A549 (cell line): Measurements from ENCODE around the gene SLC8A1. TPM values are rescaled to one million over a fixed set of nuclear protein-coding genes. Genes with fewer than 3 reads are reported as not detected.

Experiments
- ATAC-seq, 2 experiments: fragments of 200-7000 bp in 1 of 2; fragments of >200 bp in 1 of 2; cut with Nextera tagmentation in 1 of 2; cut with Tn5 transposase in 1 of 2; 3 replicates each; pipeline versions ENCODE4 v1.8.0 to v1.9.1; 2018 to 2020; ENCODE audit warnings: mild to moderate bottlenecking in 1 of 2, moderate library complexity in 1 of 2
- CTCF ChIA-PET: fragments of 300-600 bp; sonication (Branson Sonifier 250); formaldehyde crosslinking; extraction: SDS; loops from one replicate; lab custom pipeline; 2021; ENCODE audit warnings: antibody characterized with exemption, inconsistent platforms; lab: Yijun Ruan, JAX
- POLR2A ChIA-PET: fragments of 350-600 bp; formaldehyde crosslinking; extraction: SDS; loops from one replicate; lab custom pipeline; 2021; ENCODE audit warnings: antibody characterized with exemption, inconsistent platforms; lab: Yijun Ruan, JAX
- DNase-seq, 2 experiments: peaks; one replicate each; pipeline versions ENCODE4 v3.0.0 to v3.0.0-alpha.2; 2011 to 2016; ENCODE audit warnings: low read depth in 1 of 2, low spot score in 1 of 2
- FAIRE-seq: peaks from 2 replicates; lab custom pipeline; 2011; peaks lifted over from hg19 to GRCh38; lab: Jason Lieb, UNC
- H3K27ac ChIP-seq, 2 experiments: fragments of >200 bp; sonication (Bioruptor Twin); formaldehyde crosslinking; 3 replicates each; pipeline ENCODE4 v1.5.1; 2016 to 2017
- H3K4me1 ChIP-seq: fragments of >200 bp; sonication (Bioruptor Twin); formaldehyde crosslinking; 3 replicates; pipeline ENCODE4 v1.6.1; 2016
- H3K4me2 ChIP-seq: fragments of >200 bp; sonication (Bioruptor Twin); formaldehyde crosslinking; 3 replicates; pipeline ENCODE4 v1.6.1; 2016
- H3K4me3 ChIP-seq: fragments of >200 bp; sonication (Bioruptor Twin); formaldehyde crosslinking; 3 replicates; pipeline ENCODE4 v1.5.1; 2016
- H3K9me3 ChIP-seq: fragments of >200 bp; sonication (Bioruptor Twin); formaldehyde crosslinking; 3 replicates; pipeline ENCODE4 v1.6.1; 2016
- BHLHE40 ChIP-seq: IDR thresholded peaks from 2 replicates; pipeline ENCODE4 v1.6.1; 2012; ENCODE audit warnings: low read depth, low read length, inconsistent platforms
- CEBPB ChIP-seq, 2 experiments: fragments of >200 bp in 1 of 2; sonication (Bioruptor Twin) in 1 of 2; formaldehyde crosslinking in 1 of 2; IDR thresholded peaks; 2 replicates each; pipeline ENCODE4 v1.6.1; 2012 to 2016
- EHF ChIP-seq: fragments of 250-450 bp; sonication (Bioruptor Pico); IDR thresholded peaks from 2 replicates; pipeline ENCODE4 v1.5.0; 2020; ENCODE audit warnings: mild to moderate bottlenecking
- HEYL ChIP-seq: fragments of 250-450 bp; sonication (Bioruptor Pico); IDR thresholded peaks from 2 replicates; pipeline ENCODE4 v1.8.0; 2021; ENCODE audit warnings: mild to moderate bottlenecking, moderate library complexity
- HOXA7 ChIP-seq: fragments of 250-450 bp; sonication (Bioruptor Pico); IDR thresholded peaks from 2 replicates; pipeline ENCODE4 v1.5.0; 2020; ENCODE audit warnings: mild to moderate bottlenecking, moderate library complexity
- KDM1A ChIP-seq: fragments of 200-600 bp; sonication (generic); IDR thresholded peaks from 2 replicates; pipeline ENCODE4 v1.6.1; 2016; ENCODE audit warnings: low read depth, mild to moderate bottlenecking
- KDM5A ChIP-seq: fragments of 200-600 bp; sonication (generic); IDR thresholded peaks from 2 replicates; pipeline ENCODE4 v1.6.1; 2016; ENCODE audit warnings: antibody characterized with exemption, mild to moderate bottlenecking
- MAZ ChIP-seq: fragments of 150-350 bp; IDR thresholded peaks from 2 replicates; pipeline ENCODE4 v1.6.1; 2014; ENCODE audit warnings: antibody characterized with exemption, low read depth, low read length, borderline replicate concordance
- NFE2L2 ChIP-seq: fragments of 150-350 bp; conservative IDR thresholded peaks from 2 replicates; pipeline ENCODE4 v1.6.1; 2014; ENCODE audit warnings: low read length
- NPAS2 ChIP-seq: fragments of 250-450 bp; sonication (Bioruptor Pico); IDR thresholded peaks from 2 replicates; pipeline ENCODE4 v1.8.0; 2022; ENCODE audit warnings: mild to moderate bottlenecking, moderate library complexity, borderline replicate concordance
- POLR2A ChIP-seq: IDR thresholded peaks from 2 replicates; pipeline ENCODE4 v1.6.1; 2012; ENCODE audit warnings: mild to moderate bottlenecking, low read length
- RCOR1 ChIP-seq: fragments of 150-350 bp; IDR thresholded peaks from 2 replicates; pipeline ENCODE4 v1.6.1; 2014; ENCODE audit warnings: antibody characterized with exemption, low read length, low read depth
- SMC3 ChIP-seq: fragments of >200 bp; sonication (Bioruptor Twin); formaldehyde crosslinking; IDR thresholded peaks from 3 replicates; pipeline ENCODE4 v1.6.1; 2018; ENCODE audit warnings: inconsistent platforms
- SREBF2 ChIP-seq: fragments of 450-650 bp; IDR thresholded peaks from 2 replicates; pipeline ENCODE4 v1.6.1; 2014; ENCODE audit warnings: mild to moderate bottlenecking, moderate library complexity
- ZSCAN20 ChIP-seq: fragments of 250-450 bp; sonication (Bioruptor Pico); IDR thresholded peaks from 2 replicates; pipeline ENCODE4 v1.8.0; 2022; ENCODE audit warnings: mild to moderate bottlenecking, moderate library complexity
- WGBS: methylation state at CpG from one replicate; pipeline ENCODE4 v1.1.6; 2017; ENCODE audit errors: missing lambda C conversion rate; 5-methylcytosine and 5-hydroxymethylcytosine counted together
- polyA plus RNA-seq, 4 experiments: library from polyadenylated mRNA; depleted of rRNA in 3 of 4; stranded (reverse); fragments of >200 nt; fragmentation: RNase III in 1 of 4; extraction: RNeasy Plus Mini Kit Qiagen cat#74134 plus additional on column Dnase treatment in 1 of 4; gene quantifications; 2 replicates in 3 of 4; 3 replicates in 1 of 4; pipeline ENCODE4 v1.2.3, GENCODE V29; 2011 to 2017
- TF ChIP-seq, protein P1 (sequence below): IDR thresholded peaks from 2 replicates; pipeline ENCODE4 v1.6.1; 2012; ENCODE audit warnings: low read depth, borderline replicate concordance
- TF ChIP-seq, protein P2 (sequence below): fragments of >200 bp; sonication (Bioruptor Twin); formaldehyde crosslinking; IDR thresholded peaks from 3 replicates; pipeline ENCODE4 v1.5.1; 2016
- TF ChIP-seq, protein P3 (sequence below): fragments of 250-450 bp; sonication (Bioruptor Pico); IDR thresholded peaks from 2 replicates; pipeline ENCODE4 v1.5.0; 2021; ENCODE audit warnings: mild to moderate bottlenecking, moderate library complexity, borderline replicate concordance
- TF ChIP-seq, protein P4 (sequence below): fragments of 200-600 bp; sonication (generic); IDR thresholded peaks from 2 replicates; pipeline ENCODE4 v1.6.1; 2016; ENCODE audit warnings: antibody characterized with exemption, mild to moderate bottlenecking, moderate library complexity
- TF ChIP-seq, protein P5 (sequence below): IDR thresholded peaks from 2 replicates; pipeline ENCODE4 v1.6.1; 2012

Gene SLC8A1
- polyA plus RNA-seq, 2 of the 4 experiments (the other 2 are of a cell fraction): 0.28 to 0.92 TPM

DNA sequence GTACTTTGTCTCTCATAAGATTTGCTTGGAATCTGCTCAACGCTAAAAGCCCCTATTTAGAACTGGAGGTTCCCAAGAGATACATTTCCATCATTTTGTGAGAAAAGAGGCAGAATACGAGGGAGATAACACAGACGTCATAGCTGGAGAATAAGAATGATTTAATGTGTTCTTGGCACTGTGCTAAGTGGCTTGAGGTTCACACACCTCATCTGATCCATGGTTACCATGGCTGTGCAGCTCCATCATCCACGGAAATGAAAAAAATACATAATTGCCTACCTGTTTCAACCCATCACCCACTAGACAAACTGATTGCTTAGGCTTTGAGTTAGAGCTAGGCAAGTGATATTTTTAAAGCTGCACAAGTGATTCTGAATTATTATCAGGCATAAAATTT is 227.6 kb downstream of the SLC8A1 start:
- ChIA-PET CTCF (interaction anchor here (0.6 to 2.3 kb wide), 5 partner anchors 10 to 332 kb away, joined by 3 to 7 read pairs (median 3); no protein-coding TSS in a partner anchor), POLR2A (no interaction called here)
- H3K4me1 ChIP-seq: no peaks in the 10 kb centered on the region
- 5% methylated on average over 4 of the region's 4 CpGs for WGBS
- no peak for TF ChIP-seq SMC3
- no peak for TF ChIP-seq RCOR1
- TF ChIP-seq CEBPB (IDR thresholded peaks at IDR 0.05): no peak
- TF ChIP-seq MAZ: no peak
- TF ChIP-seq, protein P1, sequence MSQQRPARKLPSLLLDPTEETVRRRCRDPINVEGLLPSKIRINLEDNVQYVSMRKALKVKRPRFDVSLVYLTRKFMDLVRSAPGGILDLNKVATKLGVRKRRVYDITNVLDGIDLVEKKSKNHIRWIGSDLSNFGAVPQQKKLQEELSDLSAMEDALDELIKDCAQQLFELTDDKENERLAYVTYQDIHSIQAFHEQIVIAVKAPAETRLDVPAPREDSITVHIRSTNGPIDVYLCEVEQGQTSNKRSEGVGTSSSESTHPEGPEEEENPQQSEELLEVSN: no peak
- no peak for TF ChIP-seq NFE2L2
- no peak for TF ChIP-seq SREBF2
- TF ChIP-seq, protein P2, sequence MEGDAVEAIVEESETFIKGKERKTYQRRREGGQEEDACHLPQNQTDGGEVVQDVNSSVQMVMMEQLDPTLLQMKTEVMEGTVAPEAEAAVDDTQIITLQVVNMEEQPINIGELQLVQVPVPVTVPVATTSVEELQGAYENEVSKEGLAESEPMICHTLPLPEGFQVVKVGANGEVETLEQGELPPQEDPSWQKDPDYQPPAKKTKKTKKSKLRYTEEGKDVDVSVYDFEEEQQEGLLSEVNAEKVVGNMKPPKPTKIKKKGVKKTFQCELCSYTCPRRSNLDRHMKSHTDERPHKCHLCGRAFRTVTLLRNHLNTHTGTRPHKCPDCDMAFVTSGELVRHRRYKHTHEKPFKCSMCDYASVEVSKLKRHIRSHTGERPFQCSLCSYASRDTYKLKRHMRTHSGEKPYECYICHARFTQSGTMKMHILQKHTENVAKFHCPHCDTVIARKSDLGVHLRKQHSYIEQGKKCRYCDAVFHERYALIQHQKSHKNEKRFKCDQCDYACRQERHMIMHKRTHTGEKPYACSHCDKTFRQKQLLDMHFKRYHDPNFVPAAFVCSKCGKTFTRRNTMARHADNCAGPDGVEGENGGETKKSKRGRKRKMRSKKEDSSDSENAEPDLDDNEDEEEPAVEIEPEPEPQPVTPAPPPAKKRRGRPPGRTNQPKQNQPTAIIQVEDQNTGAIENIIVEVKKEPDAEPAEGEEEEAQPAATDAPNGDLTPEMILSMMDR: no peak
- no peak for TF ChIP-seq EHF
- TF ChIP-seq, protein P3, sequence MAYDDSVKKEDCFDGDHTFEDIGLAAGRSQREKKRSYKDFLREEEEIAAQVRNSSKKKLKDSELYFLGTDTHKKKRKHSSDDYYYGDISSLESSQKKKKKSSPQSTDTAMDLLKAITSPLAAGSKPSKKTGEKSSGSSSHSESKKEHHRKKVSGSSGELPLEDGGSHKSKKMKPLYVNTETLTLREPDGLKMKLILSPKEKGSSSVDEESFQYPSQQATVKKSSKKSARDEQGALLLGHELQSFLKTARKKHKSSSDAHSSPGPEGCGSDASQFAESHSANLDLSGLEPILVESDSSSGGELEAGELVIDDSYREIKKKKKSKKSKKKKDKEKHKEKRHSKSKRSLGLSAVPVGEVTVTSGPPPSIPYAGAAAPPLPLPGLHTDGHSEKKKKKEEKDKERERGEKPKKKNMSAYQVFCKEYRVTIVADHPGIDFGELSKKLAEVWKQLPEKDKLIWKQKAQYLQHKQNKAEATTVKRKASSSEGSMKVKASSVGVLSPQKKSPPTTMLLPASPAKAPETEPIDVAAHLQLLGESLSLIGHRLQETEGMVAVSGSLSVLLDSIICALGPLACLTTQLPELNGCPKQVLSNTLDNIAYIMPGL: no peak
- TF ChIP-seq NPAS2 (CRISPR knock-in tag): no peak
- no peak for TF ChIP-seq BHLHE40
- no peak for FAIRE-seq
- H3K9me3 ChIP-seq: no peaks in the 10 kb centered on the region
- no peak for ATAC-seq
- H3K27ac ChIP-seq: no peak overlapping the region
- no peak for DNase-seq
- no peak overlapping the region for H3K4me2 ChIP-seq
- H3K4me3 ChIP-seq: no peak overlapping the region

DNA sequence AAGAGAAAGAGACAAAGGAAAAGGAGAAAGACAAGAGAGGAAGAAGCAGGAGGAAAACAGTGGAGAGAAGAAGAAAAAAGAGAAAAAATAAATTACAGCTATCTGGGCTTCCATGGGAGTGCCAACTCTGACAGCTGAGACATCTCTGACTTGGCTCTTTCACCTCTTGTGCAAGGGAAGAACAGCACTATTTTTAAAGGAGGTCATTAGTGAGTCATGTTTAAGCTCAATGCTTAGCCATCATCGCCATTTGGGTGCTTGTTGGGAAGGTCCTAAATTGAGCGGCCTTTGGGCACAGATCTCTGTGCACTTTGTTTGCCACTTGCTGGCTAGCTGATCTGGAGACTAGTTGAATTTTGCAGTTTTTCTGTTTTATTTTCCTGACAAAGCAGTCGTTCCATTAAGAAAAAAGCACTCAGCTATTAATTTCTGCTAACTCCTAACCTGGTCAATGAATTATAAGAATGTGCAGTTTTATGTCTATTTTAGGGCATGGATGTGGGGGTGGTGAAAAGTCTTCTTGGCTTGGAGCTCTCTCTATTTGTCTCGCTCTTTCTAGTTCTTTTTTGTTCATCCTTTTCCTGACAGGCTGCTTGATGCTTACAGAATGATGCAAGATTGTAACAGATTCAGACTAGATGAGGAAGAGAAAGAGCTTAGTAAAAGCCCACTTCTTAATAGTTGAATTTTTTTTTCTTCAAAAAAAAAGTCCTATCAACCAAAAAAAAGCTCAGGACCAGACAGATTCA is 231.5 kb downstream of the SLC8A1 start:
- DNase-seq (no peak), FAIRE-seq (no peak), ATAC-seq (no peak)
- Histone ChIP-seq H3K4me1 (no peaks in the 10 kb centered on the region), H3K27ac (no peak overlapping the region), H3K9me3 (peaks cover 4% of the 10 kb centered on the region; the same call in 1 of the 3 replicates), H3K4me2 (no peak overlapping the region), H3K4me3 (no peak overlapping the region)
- TF ChIP-seq ZSCAN20 (CRISPR knock-in tag): no peak
- no peak for TF ChIP-seq HOXA7 (CRISPR knock-in tag)
- TF ChIP-seq, protein P4, sequence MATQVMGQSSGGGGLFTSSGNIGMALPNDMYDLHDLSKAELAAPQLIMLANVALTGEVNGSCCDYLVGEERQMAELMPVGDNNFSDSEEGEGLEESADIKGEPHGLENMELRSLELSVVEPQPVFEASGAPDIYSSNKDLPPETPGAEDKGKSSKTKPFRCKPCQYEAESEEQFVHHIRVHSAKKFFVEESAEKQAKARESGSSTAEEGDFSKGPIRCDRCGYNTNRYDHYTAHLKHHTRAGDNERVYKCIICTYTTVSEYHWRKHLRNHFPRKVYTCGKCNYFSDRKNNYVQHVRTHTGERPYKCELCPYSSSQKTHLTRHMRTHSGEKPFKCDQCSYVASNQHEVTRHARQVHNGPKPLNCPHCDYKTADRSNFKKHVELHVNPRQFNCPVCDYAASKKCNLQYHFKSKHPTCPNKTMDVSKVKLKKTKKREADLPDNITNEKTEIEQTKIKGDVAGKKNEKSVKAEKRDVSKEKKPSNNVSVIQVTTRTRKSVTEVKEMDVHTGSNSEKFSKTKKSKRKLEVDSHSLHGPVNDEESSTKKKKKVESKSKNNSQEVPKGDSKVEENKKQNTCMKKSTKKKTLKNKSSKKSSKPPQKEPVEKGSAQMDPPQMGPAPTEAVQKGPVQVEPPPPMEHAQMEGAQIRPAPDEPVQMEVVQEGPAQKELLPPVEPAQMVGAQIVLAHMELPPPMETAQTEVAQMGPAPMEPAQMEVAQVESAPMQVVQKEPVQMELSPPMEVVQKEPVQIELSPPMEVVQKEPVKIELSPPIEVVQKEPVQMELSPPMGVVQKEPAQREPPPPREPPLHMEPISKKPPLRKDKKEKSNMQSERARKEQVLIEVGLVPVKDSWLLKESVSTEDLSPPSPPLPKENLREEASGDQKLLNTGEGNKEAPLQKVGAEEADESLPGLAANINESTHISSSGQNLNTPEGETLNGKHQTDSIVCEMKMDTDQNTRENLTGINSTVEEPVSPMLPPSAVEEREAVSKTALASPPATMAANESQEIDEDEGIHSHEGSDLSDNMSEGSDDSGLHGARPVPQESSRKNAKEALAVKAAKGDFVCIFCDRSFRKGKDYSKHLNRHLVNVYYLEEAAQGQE: no peak
- TF ChIP-seq, protein P5, sequence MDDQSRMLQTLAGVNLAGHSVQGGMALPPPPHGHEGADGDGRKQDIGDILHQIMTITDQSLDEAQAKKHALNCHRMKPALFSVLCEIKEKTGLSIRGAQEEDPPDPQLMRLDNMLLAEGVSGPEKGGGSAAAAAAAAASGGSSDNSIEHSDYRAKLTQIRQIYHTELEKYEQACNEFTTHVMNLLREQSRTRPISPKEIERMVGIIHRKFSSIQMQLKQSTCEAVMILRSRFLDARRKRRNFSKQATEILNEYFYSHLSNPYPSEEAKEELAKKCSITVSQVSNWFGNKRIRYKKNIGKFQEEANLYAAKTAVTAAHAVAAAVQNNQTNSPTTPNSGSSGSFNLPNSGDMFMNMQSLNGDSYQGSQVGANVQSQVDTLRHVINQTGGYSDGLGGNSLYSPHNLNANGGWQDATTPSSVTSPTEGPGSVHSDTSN: no peak
- TF ChIP-seq BHLHE40: no peak
- no peak for TF ChIP-seq POLR2A
- no peak for TF ChIP-seq KDM1A
- TF ChIP-seq HEYL (CRISPR knock-in tag): no peak
- TF ChIP-seq KDM5A: no peak
- CTCF ChIA-PET: interaction anchor here (0.8 to 1.4 kb wide), 3 partner anchors 228 to 336 kb away, joined by 3 read pairs; no protein-coding TSS in a partner anchor
- POLR2A ChIA-PET: no interaction called here
- 22% methylated on average over 4 of the region's 4 CpGs for WGBS
